ENCODE data around the gene ARID2. TPM values are rescaled to one million over a fixed set of nuclear protein-coding genes. Genes with fewer than 3 reads are reported as not detected.

The ARID2 gene
- total and polyA plus RNA-seq, 10 of the 15 experiments (the other 5 are each of a cell fraction or from before 2014, with no cell fraction given) = 9.2 to 29.8 (median 20.3) TPM

- CTCF ChIA-PET = interaction anchor here (0.8 kb wide), 1 partner anchor 9 kb away, joined by 3 read pairs; no protein-coding TSS in a partner anchor
- in situ Hi-C loops (cut with MboI) (no loop called here), intact Hi-C loops (cut with micrococcal nuclease; ENCODE audit: unreplicated experiment) (no loop called here)
- H3K4me2 ChIP-seq (ENCODE audit: control insufficient read depth, insufficient read depth) = no peak overlapping the region
- H3K9me3 ChIP-seq (replicated peaks; ENCODE audit: control insufficient read depth, insufficient read depth, low read length) = no peaks in the 10 kb centered on the region
- FAIRE-seq = no peak
- POLR2A ChIA-PET = no interaction called here
- peaks cover 2 to 43% of the 10 kb centered on the region in 2 experiments for H3K36me3 ChIP-seq (ENCODE audit: control insufficient read depth in 2 of 2, insufficient read depth in 2 of 2, low read length in 1 of 2)
- H2AFZ ChIP-seq (ENCODE audit: control insufficient read depth, low read depth, low read length) = no peak overlapping the region
- 89% methylated on average over 1 of the region's 1 CpG for WGBS (ENCODE audit: insufficient coverage, insufficient replicate concordance, low lambda C conversion rate, missing lambda C conversion rate)
- no peak for DNase-seq (ENCODE audit: low read depth, low spot score)
- no peak for TF ChIP-seq CREB1 (IDR thresholded peaks at IDR 0.05; ENCODE audit: low read depth)
- no peak for ATAC-seq
- BruUV-seq (replicated peaks) = no TSS peak
- no peaks in the 10 kb centered on the region for H3K79me2 ChIP-seq (ENCODE audit: control insufficient read depth, insufficient read depth, low read length)
- no peaks in the 10 kb centered on the region for H3K4me1 ChIP-seq (ENCODE audit: control insufficient read depth, insufficient read depth, low read length)
- RAD21 ChIA-PET (ENCODE audit: unreplicated experiment) = no interaction called here
- no peak overlapping the region for H3K27ac ChIP-seq (ENCODE audit: control insufficient read depth, insufficient read depth)
- SMC1A ChIA-PET (ENCODE audit: uncharacterized antibody, unreplicated experiment) = interaction anchor here (1.1 kb wide), 1 partner anchor 9 kb away, joined by 4 read pairs; no protein-coding TSS in a partner anchor
- H3K9ac ChIP-seq (ENCODE audit: control insufficient read depth, insufficient read depth, low read length) = no peak overlapping the region
- H3K27me3 ChIP-seq (replicated peaks in 1 of 2; ENCODE audit: control insufficient read depth in 2 of 2, insufficient read depth in 2 of 2, low read length in 1 of 2) = no peaks in the 10 kb centered on the region
- no peaks in the 10 kb centered on the region for H4K20me1 ChIP-seq (ENCODE audit: control insufficient read depth, insufficient read depth)
- no peak overlapping the region for H3K4me3 ChIP-seq
These were observed 215.3 kb downstream of the ARID2 start for GRCh38 chr12:45944771-45945170.

- no peaks in the 10 kb centered on the region for H3K79me2 ChIP-seq (ENCODE audit: control insufficient read depth, insufficient read depth, low read length)
- no peak for ATAC-seq
- H3K4me3 ChIP-seq = no peak overlapping the region
- intact Hi-C loops (cut with micrococcal nuclease; ENCODE audit: unreplicated experiment) = no loop called here
- no peaks in the 10 kb centered on the region for H4K20me1 ChIP-seq (ENCODE audit: control insufficient read depth, insufficient read depth)
- H3K4me1 ChIP-seq (ENCODE audit: control insufficient read depth, insufficient read depth, low read length) = no peaks in the 10 kb centered on the region
- 100% methylated on average over 1 of the region's 1 CpG for WGBS (ENCODE audit: insufficient coverage, insufficient replicate concordance, low lambda C conversion rate, missing lambda C conversion rate)
- H3K27me3 ChIP-seq (replicated peaks in 1 of 2; ENCODE audit: control insufficient read depth in 2 of 2, insufficient read depth in 2 of 2, low read length in 1 of 2) = no peaks in the 10 kb centered on the region
- BruUV-seq (replicated peaks) = no TSS peak
- no peak overlapping the region for H3K4me2 ChIP-seq (ENCODE audit: control insufficient read depth, insufficient read depth)
- no peak for DNase-seq (ENCODE audit: low read depth, low spot score)
- in situ Hi-C loops (cut with MboI) = no loop called here
- FAIRE-seq = no peak
- no peak overlapping the region for H3K9ac ChIP-seq (ENCODE audit: control insufficient read depth, insufficient read depth, low read length)
- no peak overlapping the region for H2AFZ ChIP-seq (ENCODE audit: control insufficient read depth, low read depth, low read length)
- peaks cover 2 to 41% of the 10 kb centered on the region in 2 experiments for H3K36me3 ChIP-seq (ENCODE audit: control insufficient read depth in 2 of 2, insufficient read depth in 2 of 2, low read length in 1 of 2)
- ChIA-PET CTCF (interaction anchor here (0.7 to 1.5 kb wide), 2 partner anchors 9 to 402 kb away, joined by 3 to 4 read pairs; no protein-coding TSS in a partner anchor), POLR2A (no interaction called here), RAD21 (ENCODE audit: unreplicated experiment) (no interaction called here), SMC1A (ENCODE audit: uncharacterized antibody, unreplicated experiment) (interaction anchor here (0.7 to 1.4 kb wide), 5 partner anchors 12 to 222 kb away, joined by 3 read pairs; no protein-coding TSS in a partner anchor)
- no peaks in the 10 kb centered on the region for H3K9me3 ChIP-seq (replicated peaks; ENCODE audit: control insufficient read depth, insufficient read depth, low read length)
- H3K27ac ChIP-seq (ENCODE audit: control insufficient read depth, insufficient read depth) = no peak overlapping the region
- TF ChIP-seq MYC (IDR thresholded peaks at IDR 0.05; ENCODE audit: insufficient read depth, insufficient read length, insufficient replicate concordance, low read length, severe bottlenecking) (no peak), RAD21 (IDR thresholded peaks at IDR 0.05; ENCODE audit: insufficient read depth, low read depth, low read length) (no peak), ZNF687 (IDR thresholded peaks at IDR 0.05) (no peak), NR2C2 (IDR thresholded peaks at IDR 0.05; ENCODE audit: borderline replicate concordance, control insufficient read depth, insufficient read length, low read depth) (no peak)
- TF ChIP-seq, protein P1, sequence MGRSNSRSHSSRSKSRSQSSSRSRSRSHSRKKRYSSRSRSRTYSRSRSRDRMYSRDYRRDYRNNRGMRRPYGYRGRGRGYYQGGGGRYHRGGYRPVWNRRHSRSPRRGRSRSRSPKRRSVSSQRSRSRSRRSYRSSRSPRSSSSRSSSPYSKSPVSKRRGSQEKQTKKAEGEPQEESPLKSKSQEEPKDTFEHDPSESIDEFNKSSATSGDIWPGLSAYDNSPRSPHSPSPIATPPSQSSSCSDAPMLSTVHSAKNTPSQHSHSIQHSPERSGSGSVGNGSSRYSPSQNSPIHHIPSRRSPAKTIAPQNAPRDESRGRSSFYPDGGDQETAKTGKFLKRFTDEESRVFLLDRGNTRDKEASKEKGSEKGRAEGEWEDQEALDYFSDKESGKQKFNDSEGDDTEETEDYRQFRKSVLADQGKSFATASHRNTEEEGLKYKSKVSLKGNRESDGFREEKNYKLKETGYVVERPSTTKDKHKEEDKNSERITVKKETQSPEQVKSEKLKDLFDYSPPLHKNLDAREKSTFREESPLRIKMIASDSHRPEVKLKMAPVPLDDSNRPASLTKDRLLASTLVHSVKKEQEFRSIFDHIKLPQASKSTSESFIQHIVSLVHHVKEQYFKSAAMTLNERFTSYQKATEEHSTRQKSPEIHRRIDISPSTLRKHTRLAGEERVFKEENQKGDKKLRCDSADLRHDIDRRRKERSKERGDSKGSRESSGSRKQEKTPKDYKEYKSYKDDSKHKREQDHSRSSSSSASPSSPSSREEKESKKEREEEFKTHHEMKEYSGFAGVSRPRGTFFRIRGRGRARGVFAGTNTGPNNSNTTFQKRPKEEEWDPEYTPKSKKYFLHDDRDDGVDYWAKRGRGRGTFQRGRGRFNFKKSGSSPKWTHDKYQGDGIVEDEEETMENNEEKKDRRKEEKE (IDR thresholded peaks at IDR 0.05) = no peak
- TF ChIP-seq, protein P2, sequence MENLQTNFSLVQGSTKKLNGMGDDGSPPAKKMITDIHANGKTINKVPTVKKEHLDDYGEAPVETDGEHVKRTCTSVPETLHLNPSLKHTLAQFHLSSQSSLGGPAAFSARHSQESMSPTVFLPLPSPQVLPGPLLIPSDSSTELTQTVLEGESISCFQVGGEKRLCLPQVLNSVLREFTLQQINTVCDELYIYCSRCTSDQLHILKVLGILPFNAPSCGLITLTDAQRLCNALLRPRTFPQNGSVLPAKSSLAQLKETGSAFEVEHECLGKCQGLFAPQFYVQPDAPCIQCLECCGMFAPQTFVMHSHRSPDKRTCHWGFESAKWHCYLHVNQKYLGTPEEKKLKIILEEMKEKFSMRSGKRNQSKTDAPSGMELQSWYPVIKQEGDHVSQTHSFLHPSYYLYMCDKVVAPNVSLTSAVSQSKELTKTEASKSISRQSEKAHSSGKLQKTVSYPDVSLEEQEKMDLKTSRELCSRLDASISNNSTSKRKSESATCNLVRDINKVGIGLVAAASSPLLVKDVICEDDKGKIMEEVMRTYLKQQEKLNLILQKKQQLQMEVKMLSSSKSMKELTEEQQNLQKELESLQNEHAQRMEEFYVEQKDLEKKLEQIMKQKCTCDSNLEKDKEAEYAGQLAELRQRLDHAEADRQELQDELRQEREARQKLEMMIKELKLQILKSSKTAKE (IDR thresholded peaks at IDR 0.05; ENCODE audit: low read depth, poor library complexity, severe bottlenecking) = no peak
These were observed 216.9 kb downstream of the ARID2 start for GRCh38 chr12:45946435-45946834.
